GM18858 (cell line): Measurements from ENCODE around the gene SFMBT1.
"Not testable (repeated sequence)": the region's sequence is repeated elsewhere in the genome, so short reads cannot be mapped to it uniquely, and the experiment has no call there.

Source experiments
- ATAC-seq: cut with Tn5 transposase; IDR thresholded peaks from one replicate; pipeline ENCODE4 v1.9.1; 2021; ENCODE audit not compliant: unreplicated experiment

SFMBT1 gene

DNA sequence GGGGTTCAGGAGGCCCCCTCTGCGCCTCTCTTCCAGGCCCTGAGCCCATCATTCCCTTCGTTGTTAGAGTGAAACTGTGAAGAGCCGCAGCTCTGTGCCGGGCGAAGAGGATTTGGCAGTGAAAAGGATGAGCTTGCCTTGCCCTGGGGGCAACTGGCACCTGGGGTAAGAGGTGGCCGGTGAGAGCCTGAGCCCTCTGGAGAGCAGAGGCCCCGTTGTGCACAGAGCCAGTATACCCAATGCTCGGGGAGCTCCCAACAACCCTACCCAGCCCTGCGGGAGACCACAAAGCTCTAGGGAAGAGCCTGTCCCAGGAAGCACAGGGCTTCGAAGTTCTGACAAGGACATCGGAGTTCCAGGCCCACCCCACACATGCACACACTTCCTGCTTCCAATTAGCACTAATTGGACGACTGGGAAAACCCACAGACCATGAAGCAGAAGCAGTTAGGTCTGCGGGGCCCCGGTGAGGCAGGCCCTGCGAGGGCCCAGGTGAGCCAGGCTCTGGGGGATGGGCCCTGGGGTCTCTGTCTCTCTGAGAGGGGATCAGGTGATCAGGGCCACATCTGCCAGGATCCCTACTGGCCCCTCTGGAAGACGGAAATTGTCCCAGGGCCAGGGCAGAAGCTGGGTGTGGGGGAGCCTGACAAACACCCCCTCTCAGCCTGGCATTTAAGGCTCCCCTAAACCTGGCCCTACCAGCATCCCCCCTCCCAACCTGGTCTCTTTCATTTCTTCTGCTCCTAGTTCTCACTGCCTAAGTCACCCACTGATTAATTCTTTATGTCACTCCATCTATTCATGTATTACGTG lies 27.9 kb upstream of the SFMBT1 start:
- ATAC-seq = no peak

DNA sequence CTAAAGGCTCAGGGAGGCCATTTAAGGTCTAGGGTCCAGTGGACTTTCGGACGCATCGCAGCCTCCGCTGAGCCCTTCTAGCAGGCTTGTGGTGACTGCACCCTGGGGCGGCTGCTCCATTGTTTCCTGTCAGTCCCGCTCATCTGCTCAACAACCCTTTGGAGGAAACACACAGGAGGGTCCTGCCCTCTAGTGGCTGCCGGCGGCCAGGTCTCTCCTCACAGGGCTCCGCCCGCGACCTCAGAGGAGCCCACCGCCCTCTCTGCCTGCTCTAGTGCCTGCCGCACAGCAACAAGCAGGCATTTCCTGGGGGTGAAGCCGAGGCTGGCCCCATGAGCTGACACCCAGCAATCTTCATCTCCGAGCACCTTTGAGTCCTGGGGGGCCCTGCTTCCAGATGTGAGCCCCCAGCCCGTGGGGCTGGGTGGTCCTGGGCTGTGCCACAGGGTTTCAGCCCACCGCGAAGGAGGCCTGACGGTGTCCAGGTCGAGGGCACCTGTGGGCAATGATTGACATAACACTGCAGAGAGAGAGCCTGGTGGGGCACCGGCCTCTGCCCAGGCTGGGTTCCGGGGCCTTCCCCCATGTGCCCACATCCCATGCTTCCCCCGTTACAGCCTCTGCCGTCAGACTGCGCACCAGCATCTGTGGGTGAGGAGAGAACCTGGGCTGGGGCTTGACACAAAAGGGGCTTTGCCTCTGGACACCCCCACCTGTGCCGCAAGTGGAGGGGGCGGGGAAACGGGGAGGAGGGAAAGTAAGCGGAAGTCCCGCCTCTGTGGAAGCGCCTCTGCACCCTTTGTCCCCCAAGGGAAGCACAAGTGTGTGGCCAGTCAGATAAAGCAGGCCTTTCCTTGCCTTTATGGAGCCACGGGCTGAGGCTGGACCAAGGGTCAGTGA lies 27.0 kb upstream of the SFMBT1 start:
- peak; percentile 74 for ATAC-seq

GRCh38 chr3:53071882-53072431 lies 26.1 kb upstream of the SFMBT1 start:
- ATAC-seq = no peak

- no peak for ATAC-seq
Measured at GRCh38 chr3:53069422-53070068, 23.7 kb upstream of the SFMBT1 start.

DNA sequence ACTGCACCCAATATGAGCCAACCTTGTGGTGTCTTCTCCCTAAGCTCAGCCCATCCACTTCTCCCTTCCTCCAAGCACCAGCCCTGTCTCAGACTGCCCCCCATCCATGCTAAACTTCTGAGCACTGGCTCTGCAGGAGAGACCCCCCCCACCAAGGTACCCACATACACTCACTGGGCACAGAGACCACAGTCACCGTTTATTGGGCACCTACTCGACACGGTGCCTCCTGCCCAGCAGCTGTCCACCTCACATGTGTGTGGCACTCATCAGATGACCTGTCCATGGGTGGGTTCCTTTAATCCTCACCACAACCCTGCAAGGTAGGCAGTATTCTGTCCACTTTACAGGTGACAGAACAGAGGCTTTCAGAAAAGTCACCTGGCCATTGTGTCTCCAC lies 22.3 kb upstream of the SFMBT1 start:
- no peak for ATAC-seq

- ATAC-seq = no peak
Measured at GRCh38 chr3:53067567-53067966, 21.7 kb upstream of the SFMBT1 start.

- ATAC-seq = no peak
Measured at GRCh38 chr3:53065841-53066480, 20.1 kb upstream of the SFMBT1 start.

DNA sequence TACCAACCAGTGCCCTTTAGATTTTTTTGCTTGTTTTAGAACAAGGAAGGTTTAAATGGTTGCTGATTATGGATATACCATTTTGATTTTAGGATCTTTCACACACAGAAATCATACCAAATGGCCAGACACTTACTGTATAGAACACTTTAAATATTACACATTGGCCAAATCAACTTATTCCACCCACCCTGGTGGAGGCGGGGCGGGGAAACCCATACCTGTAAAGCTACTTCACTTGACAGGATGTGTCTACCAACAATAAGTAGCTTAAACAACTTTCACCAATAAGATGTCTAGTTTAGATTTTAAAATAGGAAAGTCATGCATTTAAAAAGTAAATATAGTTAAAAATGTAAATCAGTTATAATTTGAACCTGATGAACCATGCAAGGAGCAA lies 17.0 kb upstream of the SFMBT1 start:
- no peak for ATAC-seq

GRCh38 chr3:53056442-53056841 lies 10.6 kb upstream of the SFMBT1 start:
- ATAC-seq = no peak

DNA sequence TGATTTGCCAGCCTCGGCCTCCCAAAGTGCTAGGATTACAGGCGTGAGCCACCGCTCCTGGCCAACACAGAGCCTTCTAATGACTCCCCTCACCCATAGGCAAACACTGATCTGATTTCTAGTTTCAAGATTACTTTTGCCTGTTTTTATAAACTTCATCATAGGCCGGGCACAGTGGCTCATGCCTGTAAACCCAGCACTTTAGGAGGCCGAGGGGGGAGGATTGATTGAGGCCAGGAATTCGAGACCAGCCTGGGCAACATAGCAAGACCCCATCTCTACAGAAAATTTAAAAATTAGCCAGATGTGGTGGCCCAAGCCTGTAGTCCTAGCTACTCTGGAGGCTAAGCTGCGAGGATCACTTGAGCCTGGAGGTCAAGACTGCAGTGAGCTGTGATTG lies 8.4 kb upstream of the SFMBT1 start:
- ATAC-seq = not testable (repeated sequence)

DNA sequence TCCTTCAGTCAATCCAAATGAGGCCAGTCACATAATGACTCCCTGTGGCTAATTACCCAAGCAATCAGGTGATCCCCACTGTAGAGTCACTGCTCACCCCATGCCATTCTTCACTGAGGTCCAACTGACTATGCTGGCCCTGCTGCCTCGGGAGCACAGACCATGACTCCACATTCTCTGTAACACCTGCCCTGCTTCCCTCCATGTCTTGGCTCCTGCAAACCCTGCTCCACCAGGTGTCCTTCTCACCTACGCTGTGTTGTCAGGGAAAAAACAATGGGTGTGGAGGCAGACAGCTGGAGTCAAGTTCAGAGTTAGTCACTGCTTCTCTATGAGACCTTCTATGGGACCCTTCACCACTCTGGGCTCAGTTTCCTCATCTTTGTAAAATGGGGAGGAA lies 6.1 kb upstream of the SFMBT1 start:
- no peak for ATAC-seq

GRCh38 chr3:53049987-53050386 lies 4.1 kb upstream of the SFMBT1 start:
- ATAC-seq = no peak

DNA sequence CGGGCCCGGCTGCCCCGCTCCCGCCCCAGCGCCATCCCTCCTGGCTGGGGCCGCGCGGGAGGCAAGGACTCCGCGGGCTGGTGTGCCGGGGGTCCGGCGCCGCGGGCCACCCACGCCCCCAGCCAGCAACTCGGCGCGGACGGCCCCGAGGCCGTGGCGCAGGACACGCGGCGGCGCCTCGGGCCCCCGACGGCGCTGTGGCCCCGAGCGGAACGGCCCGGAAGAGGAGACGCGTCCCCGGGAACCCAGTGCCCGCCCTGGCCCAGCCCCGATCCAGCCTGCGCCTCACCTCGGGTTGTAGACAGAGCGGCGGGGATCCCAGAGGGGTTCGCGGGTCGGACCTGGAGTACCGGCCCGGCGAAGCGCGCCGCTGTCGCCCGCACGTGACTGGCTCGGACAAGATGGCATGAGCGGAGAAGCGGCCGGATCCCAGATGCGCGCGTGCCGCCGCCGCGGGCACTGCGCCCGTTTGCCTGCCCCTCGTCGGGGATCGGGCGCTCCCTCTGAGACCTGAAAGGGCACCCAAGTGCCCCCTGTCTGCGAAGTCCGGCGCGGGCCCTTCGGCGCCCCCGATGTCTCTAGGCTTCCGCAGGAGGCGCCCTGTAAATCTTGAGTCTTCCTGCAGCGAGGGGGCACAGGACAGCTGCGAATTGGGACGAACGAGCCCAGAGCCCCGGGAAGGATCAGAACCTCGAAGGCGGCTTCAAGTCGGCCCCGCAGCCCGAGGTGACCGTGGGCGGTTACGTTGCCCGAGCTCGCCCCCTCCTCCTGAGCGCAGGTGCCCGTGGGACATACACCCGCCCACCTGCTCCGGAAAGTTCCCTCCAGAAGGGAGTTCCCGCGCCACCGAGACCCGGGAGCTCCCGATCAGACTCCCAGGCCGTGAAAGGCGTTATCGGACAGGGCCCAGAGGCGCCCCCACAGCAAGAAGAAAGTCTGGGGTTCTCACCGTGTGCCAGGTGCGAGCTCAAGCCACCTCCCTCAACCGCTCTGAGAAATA lies 598 bp upstream of the SFMBT1 start:
- ATAC-seq = no peak

DNA sequence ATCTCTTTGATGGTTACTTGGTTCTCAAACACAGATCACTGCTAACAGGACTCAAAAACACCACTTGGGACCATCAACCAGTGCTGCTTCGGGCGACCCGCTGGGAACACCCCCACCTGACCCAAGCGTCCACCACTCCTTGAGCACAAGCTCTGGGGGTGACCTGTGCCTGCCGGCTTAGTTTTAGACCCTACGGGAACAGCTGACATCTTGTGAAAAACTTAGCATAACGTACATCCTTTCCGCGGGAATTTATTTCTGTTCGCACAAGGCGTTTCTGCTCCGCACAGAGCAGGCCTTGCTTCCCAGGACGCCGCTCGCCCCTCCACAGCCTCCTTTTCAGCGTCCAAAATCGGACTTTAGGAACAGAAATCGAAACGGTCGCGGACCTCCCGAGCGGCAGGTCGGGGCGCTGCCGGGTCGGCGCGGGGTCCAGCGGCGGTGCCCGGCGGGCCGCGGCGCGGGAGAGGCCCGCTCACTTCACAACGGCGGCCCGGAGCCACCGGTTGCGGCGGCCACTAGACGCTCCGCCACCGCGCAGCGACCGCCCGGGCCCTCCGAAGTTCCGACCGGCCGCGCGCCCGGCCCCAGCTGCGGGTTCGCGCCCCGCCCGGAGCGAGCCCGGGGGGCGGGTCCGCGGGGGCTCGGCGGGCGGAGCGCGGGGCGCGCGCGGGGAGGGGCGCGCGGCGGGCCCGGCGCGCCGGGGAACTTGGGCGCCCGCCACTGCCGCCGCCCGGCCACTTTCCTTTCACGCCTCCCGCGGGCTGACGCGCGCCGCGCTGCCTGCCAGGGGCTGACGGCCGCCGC lies 959 bp downstream of the SFMBT1 start:
- ATAC-seq = no peak

- no peak for ATAC-seq
Measured at GRCh38 chr3:53044371-53044710, 1.5 kb downstream of the SFMBT1 start.

DNA sequence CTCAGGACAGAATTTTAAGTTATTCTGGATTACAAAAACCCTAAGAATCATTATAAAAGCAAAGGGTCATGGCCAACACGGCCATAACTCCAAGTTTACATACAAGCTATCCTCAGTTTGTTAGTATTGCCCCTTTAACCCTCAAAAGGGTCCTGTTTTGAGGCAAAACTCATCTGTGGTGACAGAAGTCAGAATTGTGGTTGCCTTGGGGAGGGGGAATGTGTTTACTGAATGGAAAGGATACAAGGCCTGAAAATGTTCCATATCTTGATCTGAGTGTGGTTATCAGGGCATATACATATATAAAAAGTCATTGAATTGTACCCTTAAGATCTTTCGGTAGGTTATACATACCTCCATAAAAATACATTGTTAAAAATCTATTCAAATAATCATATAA lies 2.1 kb downstream of the SFMBT1 start:
- no peak for ATAC-seq

DNA sequence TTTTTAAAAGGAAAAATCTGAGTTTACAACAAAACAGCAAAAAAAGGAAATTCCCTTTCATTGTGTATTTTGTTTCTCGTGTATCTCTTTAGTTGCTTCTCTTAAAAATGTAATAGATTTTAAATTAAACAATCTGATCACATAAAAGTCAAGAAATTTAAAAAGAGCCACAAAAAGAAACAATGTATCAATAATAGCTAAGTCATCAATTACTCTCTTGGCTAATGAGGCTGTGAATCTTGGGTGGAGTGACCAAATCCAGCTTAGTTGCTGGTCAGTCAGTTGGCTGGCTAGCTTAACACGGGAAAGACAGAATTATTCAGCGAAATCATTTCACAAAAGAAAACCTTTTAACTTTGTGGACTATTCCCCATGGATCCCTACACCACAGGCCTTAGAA lies 3.2 kb downstream of the SFMBT1 start:
- ATAC-seq = no peak

DNA sequence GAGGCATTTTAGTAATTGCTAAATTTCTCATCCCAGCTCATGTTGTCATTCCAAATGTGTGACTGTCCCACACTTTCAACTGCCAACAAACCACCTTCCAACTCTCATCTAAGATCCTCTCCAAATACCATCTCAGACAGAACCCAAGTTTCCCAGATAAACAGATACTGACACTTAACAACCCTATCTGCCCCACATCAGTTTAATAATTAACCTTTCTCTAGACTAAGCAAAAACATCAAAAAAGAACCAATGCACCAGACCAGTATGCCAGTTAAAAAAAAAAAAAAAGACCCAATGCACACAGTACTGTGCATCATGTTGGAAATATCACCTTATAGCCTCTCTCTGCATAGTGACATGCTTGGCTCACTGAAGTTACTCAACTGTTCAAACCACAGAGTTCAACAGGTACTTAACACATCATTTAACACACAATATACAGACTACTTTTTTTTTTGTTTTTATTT lies 5.5 kb downstream of the SFMBT1 start:
- no peak for ATAC-seq

GRCh38 chr3:53039376-53039752 lies 6.5 kb downstream of the SFMBT1 start:
- no peak for ATAC-seq
